ENCODE results near the gene KLF6. TPM values are rescaled to one million over a fixed set of nuclear protein-coding genes. Genes with fewer than 3 reads are reported as not detected.

The KLF6 gene
- total RNA-seq, 2 experiments from 2014 or later = 116 to 120 TPM

DNA sequence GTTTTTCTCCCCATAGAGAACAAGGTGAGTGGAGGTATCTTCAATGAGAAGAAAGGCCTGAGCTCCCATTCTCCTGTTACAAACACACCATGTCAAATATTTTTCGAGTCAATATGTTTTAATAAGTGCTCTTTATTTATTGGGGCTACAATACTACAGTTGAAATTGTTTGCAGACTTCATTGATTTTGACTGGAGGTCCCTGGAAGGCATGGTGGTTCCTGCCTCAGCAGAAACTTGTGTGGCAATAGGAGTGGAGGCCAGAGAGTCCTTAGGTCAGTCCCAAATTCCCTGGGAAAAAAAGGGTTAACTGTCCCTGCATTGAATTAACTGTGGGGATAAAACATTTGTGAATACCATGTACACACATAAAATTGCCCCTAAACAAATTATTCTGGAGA is 22.7 kb downstream of the KLF6 start:
- peaks cover 2% of the 10 kb centered on the region for H3K27me3 Mint-ChIP-seq
- ATAC-seq (no peak), DNase-seq (no peak)
- ChIA-PET CTCF (interaction anchor here (1.7 kb wide), 1 partner anchor 13 kb away, joined by 5 read pairs; no protein-coding TSS in a partner anchor), POLR2A (interaction anchor here (0.8 to 5.4 kb wide), 6 partner anchors 8 to 39 kb away, joined by 3 to 61 read pairs (median 4); no protein-coding TSS in a partner anchor)
- intact Hi-C loops (cut with micrococcal nuclease) = no loop called here
- no peak overlapping the region for H3K4me3 Mint-ChIP-seq
- peaks cover 3% of the 10 kb centered on the region for H3K36me3 Mint-ChIP-seq (ENCODE audit: low read depth)
- H3K9me3 Mint-ChIP-seq = peaks cover 4% of the 10 kb centered on the region
- TF ChIP-seq, protein P1, sequence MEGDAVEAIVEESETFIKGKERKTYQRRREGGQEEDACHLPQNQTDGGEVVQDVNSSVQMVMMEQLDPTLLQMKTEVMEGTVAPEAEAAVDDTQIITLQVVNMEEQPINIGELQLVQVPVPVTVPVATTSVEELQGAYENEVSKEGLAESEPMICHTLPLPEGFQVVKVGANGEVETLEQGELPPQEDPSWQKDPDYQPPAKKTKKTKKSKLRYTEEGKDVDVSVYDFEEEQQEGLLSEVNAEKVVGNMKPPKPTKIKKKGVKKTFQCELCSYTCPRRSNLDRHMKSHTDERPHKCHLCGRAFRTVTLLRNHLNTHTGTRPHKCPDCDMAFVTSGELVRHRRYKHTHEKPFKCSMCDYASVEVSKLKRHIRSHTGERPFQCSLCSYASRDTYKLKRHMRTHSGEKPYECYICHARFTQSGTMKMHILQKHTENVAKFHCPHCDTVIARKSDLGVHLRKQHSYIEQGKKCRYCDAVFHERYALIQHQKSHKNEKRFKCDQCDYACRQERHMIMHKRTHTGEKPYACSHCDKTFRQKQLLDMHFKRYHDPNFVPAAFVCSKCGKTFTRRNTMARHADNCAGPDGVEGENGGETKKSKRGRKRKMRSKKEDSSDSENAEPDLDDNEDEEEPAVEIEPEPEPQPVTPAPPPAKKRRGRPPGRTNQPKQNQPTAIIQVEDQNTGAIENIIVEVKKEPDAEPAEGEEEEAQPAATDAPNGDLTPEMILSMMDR (IDR thresholded peaks at IDR 0.05) = no peak
- peak overlapping the region; percentile 14 for H3K27ac Mint-ChIP-seq
- peaks cover 87% of the 10 kb centered on the region for H3K4me1 Mint-ChIP-seq (ENCODE audit: low read depth)

- ChIA-PET POLR2A (interaction anchor here (0.8 to 5.4 kb wide), 7 partner anchors 8 to 40 kb away, joined by 3 to 61 read pairs (median 4); partner anchors contain the start of gene KLF6), CTCF (interaction anchor here (1.5 to 1.7 kb wide), 2 partner anchors 13 to 20 kb away, joined by 5 read pairs; no protein-coding TSS in a partner anchor)
- peak overlapping the region; percentile 14 for H3K27ac Mint-ChIP-seq
- H3K9me3 Mint-ChIP-seq = peaks cover 4% of the 10 kb centered on the region
- ATAC-seq (no peak), DNase-seq (no peak)
- H3K4me3 Mint-ChIP-seq = no peak overlapping the region
- H3K36me3 Mint-ChIP-seq (ENCODE audit: low read depth) = peaks cover 3% of the 10 kb centered on the region
- intact Hi-C loops (cut with micrococcal nuclease) = no loop called here
- TF ChIP-seq, protein P1 (IDR thresholded peaks at IDR 0.05) = no peak
- peaks cover 91% of the 10 kb centered on the region for H3K4me1 Mint-ChIP-seq (ENCODE audit: low read depth)
- H3K27me3 Mint-ChIP-seq = peaks cover 2% of the 10 kb centered on the region
Observed at GRCh38 chr10:3761904-3762303, 23.1 kb downstream of the KLF6 start.

DNA sequence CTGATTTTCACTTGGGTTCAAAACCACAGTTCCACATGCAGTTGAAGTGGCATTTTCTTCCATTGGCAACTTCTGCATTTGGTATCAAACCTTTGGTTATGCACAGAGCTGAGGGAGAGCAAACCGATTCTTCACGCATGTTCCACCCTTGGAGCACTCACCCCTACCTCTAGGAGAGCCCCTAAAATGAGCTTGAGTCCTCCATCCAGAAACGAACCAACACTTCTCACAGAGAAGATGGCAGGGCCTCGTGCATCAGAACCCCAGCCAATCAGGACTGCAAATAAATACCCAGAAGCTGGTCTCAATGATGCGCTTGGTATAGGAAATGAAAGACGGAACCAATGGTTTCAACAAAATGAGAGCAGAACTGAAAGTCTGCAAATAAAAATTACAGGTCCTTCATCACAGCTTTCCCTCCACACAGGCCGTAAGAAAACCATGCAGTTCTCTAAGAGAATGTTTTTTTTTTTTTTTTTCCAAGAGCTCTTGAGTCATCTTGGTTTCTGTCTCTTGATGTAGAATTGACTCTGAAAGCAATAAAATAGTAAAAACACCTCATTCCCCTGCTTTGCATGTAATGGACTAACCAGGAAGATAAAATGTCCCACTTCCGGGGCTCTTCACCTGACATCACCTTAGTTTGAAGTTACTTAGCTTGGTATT is 23.9 kb downstream of the KLF6 start:
- peak overlapping the region; percentile 90 for H3K27ac Mint-ChIP-seq
- peaks cover 93% of the 10 kb centered on the region for H3K4me1 Mint-ChIP-seq (ENCODE audit: low read depth)
- peak; percentile 27 for ATAC-seq
- ChIA-PET CTCF (interaction anchor here (1.5 to 1.7 kb wide), 2 partner anchors 14 to 21 kb away, joined by 5 read pairs; no protein-coding TSS in a partner anchor), POLR2A (interaction anchor here (0.6 to 5.4 kb wide), 8 partner anchors 8 to 40 kb away, joined by 3 to 61 read pairs (median 4); partner anchors contain the start of gene KLF6)
- DNase-seq = no peak
- TF ChIP-seq, protein P1 (IDR thresholded peaks at IDR 0.05) = no peak
- no peak overlapping the region for H3K4me3 Mint-ChIP-seq
- intact Hi-C loops (cut with micrococcal nuclease) = no loop called here
- H3K9me3 Mint-ChIP-seq = peaks cover 4% of the 10 kb centered on the region
- peaks cover 2% of the 10 kb centered on the region for H3K27me3 Mint-ChIP-seq
- H3K36me3 Mint-ChIP-seq (ENCODE audit: low read depth) = peaks cover 3% of the 10 kb centered on the region

DNA sequence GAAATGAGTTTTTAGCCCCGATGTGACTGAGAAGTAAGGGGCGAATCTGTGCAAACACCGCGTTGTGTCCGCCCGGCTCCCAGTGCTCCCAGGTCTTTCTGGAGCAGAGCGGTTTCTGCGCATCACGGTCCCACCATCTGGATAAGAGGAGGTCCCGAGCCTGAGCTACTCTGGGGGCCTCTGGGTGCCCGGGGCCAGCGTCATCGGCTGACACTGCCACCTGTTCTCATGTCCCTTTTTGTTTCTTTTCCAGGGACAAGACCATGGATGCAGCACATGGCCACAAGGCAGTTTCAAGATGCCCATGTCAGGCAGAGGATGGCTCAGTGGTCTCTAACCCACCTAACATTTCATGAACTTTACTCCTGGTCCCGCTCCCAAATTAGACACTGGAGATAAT is 24.9 kb downstream of the KLF6 start:
- Mint-ChIP-seq H3K27me3 (peaks cover 2% of the 10 kb centered on the region), H3K27ac (peak overlapping the region; percentile 47), H3K4me3 (no peak overlapping the region), H3K9me3 (peaks cover 4% of the 10 kb centered on the region), H3K36me3 (ENCODE audit: low read depth) (peaks cover 3% of the 10 kb centered on the region), H3K4me1 (ENCODE audit: low read depth) (peaks cover 95% of the 10 kb centered on the region)
- TF ChIP-seq, protein P1 (IDR thresholded peaks at IDR 0.05) = no peak
- intact Hi-C loops (cut with micrococcal nuclease) = no loop called here
- ChIA-PET CTCF (no interaction called here), POLR2A (interaction anchor here (2.2 kb wide), 1 partner anchor 25 kb away, joined by 14 read pairs; the partner anchor contains the start of gene KLF6)
- ATAC-seq (no peak), DNase-seq (no peak)

DNA sequence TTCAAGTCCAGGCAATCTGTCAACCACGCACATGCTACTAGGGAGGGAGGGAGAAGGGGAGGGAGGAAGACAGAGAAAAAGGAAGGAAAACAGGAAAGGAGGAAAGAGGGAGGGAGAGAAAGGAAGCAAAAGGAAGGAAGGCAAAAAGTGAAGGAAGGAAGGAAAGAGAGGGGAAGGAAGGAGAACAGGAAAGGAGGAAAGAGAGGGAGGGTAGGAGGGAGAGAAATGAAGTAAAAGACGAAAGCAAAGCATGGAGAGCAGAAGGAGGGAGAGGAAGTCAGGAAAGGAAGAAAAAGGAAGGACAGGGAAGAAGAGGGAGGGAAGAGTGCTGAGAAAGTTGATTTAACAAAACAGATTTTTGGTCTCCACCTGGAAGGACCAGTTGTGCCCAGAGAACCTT is 25.6 kb downstream of the KLF6 start:
- Mint-ChIP-seq H3K27ac (peak overlapping the region; percentile 98), H3K9me3 (peaks cover 4% of the 10 kb centered on the region), H3K4me3 (no peak overlapping the region), H3K36me3 (ENCODE audit: low read depth) (peaks cover 3% of the 10 kb centered on the region), H3K4me1 (ENCODE audit: low read depth) (peaks cover 93% of the 10 kb centered on the region), H3K27me3 (peaks cover 2% of the 10 kb centered on the region)
- intact Hi-C loops (cut with micrococcal nuclease) = loop anchor here (10.0 kb wide), 1 partner anchor 135 kb away; no protein-coding TSS in a partner anchor
- no peak for ATAC-seq
- ChIA-PET POLR2A (interaction anchor here (6.4 kb wide), 1 partner anchor 24 kb away, joined by 77 read pairs; the partner anchor contains the start of gene KLF6), CTCF (no interaction called here)
- TF ChIP-seq, protein P1 (IDR thresholded peaks at IDR 0.05) = no peak
- DNase-seq = no peak
